Activated CD8-positive, alpha-beta memory T cell treated with anti-CD3 and anti-CD28 coated beads for 24 hours (primary cell): Measurements from ENCODE around the gene GPD1L.
"Not testable (repeated sequence)": the region's sequence is repeated elsewhere in the genome, so short reads cannot be mapped to it uniquely, and the experiment has no call there.

Source experiments
- DNase-seq: peaks from one replicate; pipeline ENCODE4 v3.0.0-alpha.2; 2020

Gene GPD1L

GRCh38 chr3:32186097-32186496 is 79.7 kb downstream of the GPD1L start:
- DNase-seq: no peak

DNA sequence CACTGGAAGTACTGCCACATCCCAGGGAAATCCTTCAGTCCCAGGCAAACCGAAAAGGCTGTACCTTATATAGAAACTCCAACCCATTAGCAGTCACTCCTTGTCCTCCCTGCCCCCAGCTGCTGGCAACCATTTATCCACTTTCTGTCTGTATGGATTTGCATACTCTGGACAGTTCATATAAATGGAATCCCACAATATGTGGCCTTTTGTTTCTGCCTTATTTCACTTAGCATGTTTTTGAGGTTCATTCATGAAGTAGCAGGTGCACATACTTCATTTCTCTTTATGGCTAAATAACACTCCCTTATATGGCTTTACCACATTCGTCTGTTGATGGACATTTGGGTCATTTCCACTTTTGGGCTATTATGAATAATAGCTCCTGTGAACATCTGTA is 80.5 kb downstream of the GPD1L start:
- no peak for DNase-seq

- no peak for DNase-seq
Observed at GRCh38 chr3:32189693-32190092, 83.3 kb downstream of the GPD1L start.

- not testable (repeated sequence) for DNase-seq
Observed at GRCh38 chr3:32190556-32190955, 84.1 kb downstream of the GPD1L start.

GRCh38 chr3:32193101-32193500 is 86.7 kb downstream of the GPD1L start:
- no peak for DNase-seq

- DNase-seq: no peak
Observed at GRCh38 chr3:32194653-32195052, 88.2 kb downstream of the GPD1L start.

GRCh38 chr3:32195995-32196540 is 89.6 kb downstream of the GPD1L start:
- DNase-seq: no peak

DNA sequence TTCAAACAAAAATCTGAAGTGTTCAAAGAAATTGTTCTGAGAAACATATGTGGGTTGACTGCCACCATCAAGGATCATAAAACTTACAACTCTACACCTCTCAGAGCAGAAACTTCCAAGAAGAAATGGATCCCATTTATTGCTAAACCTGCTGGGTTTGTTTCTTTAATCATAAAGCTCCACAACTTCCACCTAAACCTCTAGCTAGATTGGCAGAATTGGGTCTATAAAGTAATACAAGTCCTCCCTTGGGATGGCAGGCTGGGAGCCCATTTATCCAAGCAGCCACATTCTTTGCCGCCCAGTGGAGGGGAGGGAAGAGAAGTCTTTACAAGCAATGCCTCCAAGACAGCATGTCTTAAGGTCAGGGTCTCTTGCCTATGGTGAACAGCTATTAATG is 91.6 kb downstream of the GPD1L start:
- DNase-seq: no peak

DNA sequence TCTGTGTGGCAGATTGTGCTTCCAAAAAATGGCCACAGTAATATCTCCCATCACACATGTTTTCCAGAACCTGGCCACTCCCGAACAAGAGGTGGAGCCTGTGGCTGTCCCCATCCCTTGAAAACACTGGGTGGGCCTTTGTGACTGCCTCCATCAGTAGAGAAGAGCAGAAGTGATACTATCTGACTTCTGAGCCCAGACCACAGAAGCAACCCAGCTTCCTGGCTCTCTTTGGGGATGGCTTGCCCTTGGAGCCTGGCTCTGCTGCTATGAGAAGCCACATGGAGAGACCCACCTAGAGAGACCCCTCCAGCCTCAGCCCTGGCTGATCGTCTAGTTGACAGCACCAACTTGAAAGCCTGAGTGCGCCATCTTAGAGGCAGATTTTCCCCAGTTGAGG is 92.3 kb downstream of the GPD1L start:
- no peak for DNase-seq

DNA sequence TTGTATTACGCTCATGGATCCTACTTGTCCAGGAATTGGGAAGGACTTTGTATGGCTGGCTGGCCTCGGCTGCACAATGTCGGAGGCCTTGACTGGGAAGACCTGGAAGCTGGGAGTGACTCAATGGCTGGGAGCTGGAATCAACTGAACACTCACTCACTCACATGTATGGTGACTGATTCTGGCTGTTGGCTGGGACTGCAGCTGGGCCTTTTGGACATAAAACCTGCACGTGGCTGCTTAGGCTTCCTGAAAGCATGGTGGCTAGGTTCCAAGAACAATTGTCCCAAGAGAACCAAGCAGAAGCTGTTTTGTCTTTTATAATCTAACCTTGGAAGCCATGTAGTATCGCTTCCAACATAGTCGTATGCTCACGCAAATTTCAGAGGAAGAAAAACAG is 94.1 kb downstream of the GPD1L start:
- no peak for DNase-seq

- no peak for DNase-seq
Observed at GRCh38 chr3:32200992-32201758, 94.8 kb downstream of the GPD1L start.

DNA sequence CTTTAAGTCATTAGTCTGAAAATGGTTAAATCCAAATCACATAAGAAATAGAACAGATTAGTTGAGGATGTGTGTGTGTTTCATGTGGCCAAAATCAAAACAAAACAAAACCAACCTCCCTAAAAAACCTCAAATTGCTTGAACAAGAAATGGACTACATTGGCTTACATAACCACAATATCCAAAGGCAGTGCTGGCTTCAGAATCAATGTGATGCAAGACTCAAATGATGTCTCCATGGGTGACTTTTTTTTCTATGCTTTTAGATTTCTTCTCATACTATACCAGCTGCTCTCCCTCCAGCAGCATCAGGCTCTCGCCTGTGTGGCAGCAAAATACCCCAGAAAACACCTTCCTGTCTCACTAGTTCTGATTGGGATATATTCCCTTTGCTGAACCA is 96.1 kb downstream of the GPD1L start:
- no peak for DNase-seq

- no peak for DNase-seq
Observed at GRCh38 chr3:32203854-32204253, 97.4 kb downstream of the GPD1L start.

- DNase-seq: no peak
Observed at GRCh38 chr3:32208447-32208846, 102.0 kb downstream of the GPD1L start.

- DNase-seq: no peak
Observed at GRCh38 chr3:32215185-32215584, 108.8 kb downstream of the GPD1L start.

- no peak for DNase-seq
Observed at GRCh38 chr3:32216172-32216783, 109.9 kb downstream of the GPD1L start.

DNA sequence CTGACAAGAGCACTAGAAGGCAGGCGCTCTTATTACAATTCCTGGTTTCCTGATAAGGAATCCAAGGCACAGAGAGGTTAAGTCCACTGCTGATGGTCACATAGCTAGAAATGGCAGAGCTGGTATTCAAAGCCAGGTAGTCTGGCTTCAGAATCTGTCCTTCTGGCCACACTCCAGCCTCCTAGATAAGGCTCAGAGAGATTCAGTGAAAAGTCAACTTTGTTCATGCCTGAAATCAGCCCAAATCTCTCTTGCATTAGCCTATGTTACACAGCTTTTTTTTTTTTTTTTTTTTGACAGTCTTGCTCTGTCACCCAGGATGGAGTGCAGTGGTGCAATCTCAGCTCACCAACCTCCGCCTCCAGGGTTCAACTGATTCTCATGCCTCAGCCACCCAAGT is 110.9 kb downstream of the GPD1L start:
- no peak for DNase-seq
